Cardiac muscle cell (in vitro differentiated cells and primary cell): Measurements from ENCODE around the gene DUSP3. TPM values are rescaled to one million over a fixed set of nuclear protein-coding genes. Genes with fewer than 3 reads are reported as not detected.

ENCODE experiments used
- DNase-seq, 2 donors: peaks; one replicate each; pipeline versions ENCODE4 v3.0.0 to v3.0.0-alpha.2; 2010 to 2017; ENCODE audit warnings: low read depth in 1 of 2, low spot score in 1 of 2
- H3K27ac ChIP-seq: fragments of 200-600 bp; sonication (generic); 2 replicates; pipeline ENCODE4 v1.5.1; 2016
- H3K27me3 ChIP-seq: fragments of 200-600 bp; sonication (generic); 2 replicates; pipeline ENCODE4 v1.6.0; 2016; ENCODE audit warnings: control low read depth
- H3K36me3 ChIP-seq: fragments of 200-600 bp; sonication (generic); 2 replicates; pipeline ENCODE4 v1.5.1; 2016; ENCODE audit warnings: control low read depth
- H3K4me1 ChIP-seq: fragments of 200-600 bp; sonication (generic); 2 replicates; pipeline ENCODE4 v1.8.1; 2017; ENCODE audit warnings: low read depth, mild to moderate bottlenecking, mixed run types
- H3K4me3 ChIP-seq: fragments of 200-600 bp; sonication (generic); 2 replicates; pipeline ENCODE4 v1.5.1; 2016; ENCODE audit warnings: mild to moderate bottlenecking
- H3K9me3 ChIP-seq: fragments of 200-600 bp; sonication (generic); 2 replicates; pipeline ENCODE4 v1.5.1; 2017; ENCODE audit warnings: low read depth, mild to moderate bottlenecking, control low read depth
- polyA plus RNA-seq: library from polyadenylated mRNA; unstranded; fragments of >200 nt; fragmentation: Nextera tagmentation; extraction: Ambion mirVana; gene quantifications from 2 replicates; pipeline ENCODE4 v1.2.1, GENCODE V29; 2016
- total RNA-seq: library from RNA; depleted of rRNA; stranded (reverse); fragments of >200 nt; gene quantifications from 2 replicates; pipeline ENCODE4 v1.2.3, GENCODE V29; 2016
- TF ChIP-seq, protein P1 (sequence below): IDR thresholded peaks from 2 replicates; pipeline ENCODE4 v1.5.1; 2012; ENCODE audit warnings: low read depth, mild to moderate bottlenecking, low read length

DUSP3 gene
- total and polyA plus RNA-seq, 2 experiments from 2014 or later = 58.7 to 66.2 TPM

DNA sequence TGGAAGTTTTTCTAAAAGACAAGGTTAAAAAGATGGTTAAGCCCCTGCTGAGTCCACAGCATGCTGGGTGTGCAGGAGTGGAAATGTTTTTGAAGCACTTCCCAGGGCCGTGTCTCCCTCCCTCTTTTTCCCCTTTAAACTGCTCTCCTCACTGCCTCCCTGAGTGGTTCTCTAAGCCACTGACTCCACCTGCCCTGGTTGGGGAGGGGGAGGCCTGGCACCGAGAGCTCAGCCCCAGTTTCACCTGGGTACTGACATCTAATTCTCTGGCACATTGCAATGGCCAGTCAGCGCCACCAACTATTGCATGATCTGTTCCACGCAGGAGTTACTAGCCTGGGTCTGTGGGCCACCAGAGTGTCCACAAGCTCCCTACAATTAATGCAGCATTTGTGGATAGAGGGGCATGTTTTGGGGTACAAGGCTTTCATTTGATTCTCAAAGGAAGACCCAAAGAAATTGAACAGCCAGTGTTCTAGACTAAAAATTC lies 31.5 kb upstream of the DUSP3 start:
- H3K36me3 ChIP-seq = no peaks in the 10 kb centered on the region
- H3K27me3 ChIP-seq = no peaks in the 10 kb centered on the region
- H3K27ac ChIP-seq = no peak overlapping the region
- no peak overlapping the region for H3K4me3 ChIP-seq
- DNase-seq = no peak
- TF ChIP-seq, protein P1, sequence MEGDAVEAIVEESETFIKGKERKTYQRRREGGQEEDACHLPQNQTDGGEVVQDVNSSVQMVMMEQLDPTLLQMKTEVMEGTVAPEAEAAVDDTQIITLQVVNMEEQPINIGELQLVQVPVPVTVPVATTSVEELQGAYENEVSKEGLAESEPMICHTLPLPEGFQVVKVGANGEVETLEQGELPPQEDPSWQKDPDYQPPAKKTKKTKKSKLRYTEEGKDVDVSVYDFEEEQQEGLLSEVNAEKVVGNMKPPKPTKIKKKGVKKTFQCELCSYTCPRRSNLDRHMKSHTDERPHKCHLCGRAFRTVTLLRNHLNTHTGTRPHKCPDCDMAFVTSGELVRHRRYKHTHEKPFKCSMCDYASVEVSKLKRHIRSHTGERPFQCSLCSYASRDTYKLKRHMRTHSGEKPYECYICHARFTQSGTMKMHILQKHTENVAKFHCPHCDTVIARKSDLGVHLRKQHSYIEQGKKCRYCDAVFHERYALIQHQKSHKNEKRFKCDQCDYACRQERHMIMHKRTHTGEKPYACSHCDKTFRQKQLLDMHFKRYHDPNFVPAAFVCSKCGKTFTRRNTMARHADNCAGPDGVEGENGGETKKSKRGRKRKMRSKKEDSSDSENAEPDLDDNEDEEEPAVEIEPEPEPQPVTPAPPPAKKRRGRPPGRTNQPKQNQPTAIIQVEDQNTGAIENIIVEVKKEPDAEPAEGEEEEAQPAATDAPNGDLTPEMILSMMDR = no peak
- no peaks in the 10 kb centered on the region for H3K9me3 ChIP-seq
- no peaks in the 10 kb centered on the region for H3K4me1 ChIP-seq

DNA sequence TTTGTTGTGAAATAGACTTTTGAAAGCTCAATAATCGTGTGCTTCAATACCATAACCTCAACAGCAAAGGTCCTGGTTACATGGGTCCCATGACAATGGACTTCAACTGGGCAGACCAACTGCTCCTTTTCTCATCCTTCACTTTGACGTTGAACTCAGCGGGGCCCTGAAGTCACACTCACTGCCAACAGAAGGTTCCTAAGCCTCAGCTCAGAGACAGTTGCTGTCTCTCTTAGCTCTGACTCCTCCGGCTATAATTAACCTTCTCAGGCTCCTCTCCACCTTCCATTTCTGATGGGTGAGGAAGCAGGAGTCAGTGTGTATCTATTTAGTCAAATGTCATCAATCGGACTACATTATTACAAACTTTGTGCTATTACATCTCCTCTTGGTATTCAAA lies 30.3 kb upstream of the DUSP3 start:
- Histone ChIP-seq H3K36me3 (no peaks in the 10 kb centered on the region), H3K4me1 (no peaks in the 10 kb centered on the region), H3K27me3 (no peaks in the 10 kb centered on the region), H3K4me3 (no peak overlapping the region), H3K27ac (no peak overlapping the region), H3K9me3 (no peaks in the 10 kb centered on the region)
- TF ChIP-seq, protein P1 = no peak
- no peak for DNase-seq

DNA sequence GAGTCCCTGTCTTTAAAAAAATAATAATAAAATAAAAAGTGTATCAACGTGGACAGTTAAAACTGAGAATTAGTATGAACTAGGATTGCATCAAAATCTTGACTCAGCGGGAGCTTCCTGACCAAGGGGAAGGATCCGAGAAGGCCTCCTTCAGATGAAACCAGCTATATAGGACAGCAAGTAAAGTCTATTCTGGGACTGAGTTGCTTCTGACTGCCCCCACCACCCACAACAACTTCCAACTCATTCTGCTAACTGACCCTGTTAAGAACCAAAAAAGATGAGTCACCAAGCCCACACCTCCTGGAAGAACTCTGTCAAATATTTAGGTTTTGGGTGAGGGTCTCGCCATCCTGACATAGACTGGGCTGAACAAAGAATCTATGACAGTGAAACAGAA lies 29.3 kb upstream of the DUSP3 start:
- no peak overlapping the region for H3K4me3 ChIP-seq
- DNase-seq = no peak
- H3K27ac ChIP-seq = no peak overlapping the region
- H3K36me3 ChIP-seq = no peaks in the 10 kb centered on the region
- no peaks in the 10 kb centered on the region for H3K27me3 ChIP-seq
- TF ChIP-seq, protein P1 = no peak
- H3K4me1 ChIP-seq = no peaks in the 10 kb centered on the region
- no peaks in the 10 kb centered on the region for H3K9me3 ChIP-seq

DNA sequence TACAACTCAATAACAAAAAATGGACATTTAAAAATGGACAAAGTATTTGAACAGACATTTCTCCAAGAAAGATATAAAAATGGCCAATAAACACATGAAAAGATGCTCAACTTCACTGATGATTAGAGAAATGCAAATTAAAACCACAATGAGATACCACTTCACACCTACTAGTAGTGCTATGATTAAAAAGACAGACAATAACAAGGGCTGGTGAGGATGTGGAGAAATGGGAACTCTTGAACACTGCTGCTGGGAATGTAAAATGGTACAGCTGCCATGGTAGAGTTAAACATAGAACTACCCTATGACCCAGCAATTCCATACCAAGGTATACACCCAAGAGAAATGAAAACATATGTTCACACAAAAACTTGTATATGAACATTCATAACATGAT lies 26.3 kb upstream of the DUSP3 start:
- no peak overlapping the region for H3K27ac ChIP-seq
- H3K4me3 ChIP-seq = no peak overlapping the region
- DNase-seq = no peak
- H3K36me3 ChIP-seq = no peaks in the 10 kb centered on the region
- H3K27me3 ChIP-seq = no peaks in the 10 kb centered on the region
- TF ChIP-seq, protein P1 = no peak
- H3K4me1 ChIP-seq = no peaks in the 10 kb centered on the region
- no peaks in the 10 kb centered on the region for H3K9me3 ChIP-seq

DNA sequence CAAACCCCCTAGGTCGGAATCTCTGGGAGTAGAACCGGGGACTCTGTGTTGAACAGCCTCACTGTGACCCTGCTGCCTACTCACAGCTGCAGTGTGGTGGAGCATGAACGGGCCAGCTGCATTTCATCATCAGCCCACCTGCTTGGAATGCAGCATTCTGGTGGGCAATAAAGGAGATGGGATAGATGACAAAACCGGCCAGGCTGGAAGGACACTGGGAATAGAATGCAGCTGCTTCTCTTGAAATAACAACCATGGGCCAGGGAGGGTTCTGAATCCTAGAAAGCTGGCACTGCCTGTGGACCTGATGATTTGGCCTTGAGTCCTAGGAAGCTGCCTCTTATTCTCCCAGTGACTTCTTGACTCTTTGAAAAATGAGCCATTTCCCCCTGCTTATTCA lies 25.0 kb upstream of the DUSP3 start:
- Histone ChIP-seq H3K27me3 (no peaks in the 10 kb centered on the region), H3K27ac (no peak overlapping the region), H3K9me3 (no peaks in the 10 kb centered on the region), H3K4me1 (no peaks in the 10 kb centered on the region), H3K4me3 (no peak overlapping the region), H3K36me3 (no peaks in the 10 kb centered on the region)
- no peak for DNase-seq
- TF ChIP-seq, protein P1 = no peak

DNA sequence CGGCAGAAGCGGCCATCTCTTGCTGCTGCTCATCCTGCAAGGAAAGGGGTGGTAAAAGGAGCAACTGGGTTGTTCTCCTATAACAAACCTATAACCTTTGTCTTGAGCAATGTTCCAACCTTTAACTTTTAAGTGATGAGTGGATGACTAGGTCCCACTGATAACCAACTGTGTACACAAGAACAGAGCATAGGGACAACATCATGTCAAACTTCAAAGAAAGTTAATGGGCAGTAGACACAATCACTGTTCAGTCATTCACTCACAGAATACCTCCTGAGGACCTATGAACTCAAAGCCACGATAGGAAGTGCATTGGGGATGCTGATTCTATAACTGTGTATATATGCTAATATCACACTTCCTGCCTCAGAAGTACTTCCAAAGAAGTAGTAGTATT lies 23.1 kb upstream of the DUSP3 start:
- Histone ChIP-seq H3K36me3 (no peaks in the 10 kb centered on the region), H3K4me3 (no peak overlapping the region), H3K27ac (no peak overlapping the region), H3K27me3 (no peaks in the 10 kb centered on the region), H3K9me3 (no peaks in the 10 kb centered on the region), H3K4me1 (no peaks in the 10 kb centered on the region)
- no peak for DNase-seq
- TF ChIP-seq, protein P1 = no peak
